ENCODE results near the gene TNNI2.

Gene TNNI2

GRCh38 chr11:1844221-1845094, 5.7 kb downstream of the TNNI2 start:
- peak in 1 of 3 donors; percentile 19 for DNase-seq (ENCODE audit: low read depth in 3 of 3, low spot score in 1 of 3)

GRCh38 chr11:1845095-1845429, 6.3 kb downstream of the TNNI2 start:
- DNase-seq (ENCODE audit: low read depth in 3 of 3, low spot score in 1 of 3): no peak

- no peak for DNase-seq (ENCODE audit: low read depth in 3 of 3, low spot score in 1 of 3)
Observed at GRCh38 chr11:1845561-1846452, 7.0 kb downstream of the TNNI2 start.

GRCh38 chr11:1846453-1846932, 7.7 kb downstream of the TNNI2 start:
- no peak for DNase-seq (ENCODE audit: low read depth in 3 of 3, low spot score in 1 of 3)

- no peak for DNase-seq (ENCODE audit: low read depth in 3 of 3, low spot score in 1 of 3)
Observed at GRCh38 chr11:1847006-1847735, 8.4 kb downstream of the TNNI2 start.

GRCh38 chr11:1847926-1848639, 9.3 kb downstream of the TNNI2 start:
- DNase-seq (ENCODE audit: low read depth in 3 of 3, low spot score in 1 of 3): no peak

GRCh38 chr11:1848640-1849430, 10.1 kb downstream of the TNNI2 start:
- DNase-seq (ENCODE audit: low read depth in 3 of 3, low spot score in 1 of 3): no peak

GRCh38 chr11:1851468-1852180, 12.8 kb downstream of the TNNI2 start:
- DNase-seq (ENCODE audit: low read depth in 3 of 3, low spot score in 1 of 3): no peak

GRCh38 chr11:1852271-1852876, 13.6 kb downstream of the TNNI2 start:
- DNase-seq (ENCODE audit: low read depth in 3 of 3, low spot score in 1 of 3): no peak

- peak; percentile 59 to 67 (median 63) for DNase-seq (ENCODE audit: low read depth in 3 of 3, low spot score in 1 of 3)
Observed at GRCh38 chr11:1852877-1853276, 14.1 kb downstream of the TNNI2 start, which contains the start of gene LSP1. Gene LSP1, plus strand, starts transcription at chr11:1853084. Its CDS starts 61 bp downstream, at chr11:1853145.

- no peak for DNase-seq (ENCODE audit: low read depth in 3 of 3, low spot score in 1 of 3)
Observed at GRCh38 chr11:1853376-1854131, 14.8 kb downstream of the TNNI2 start.

GRCh38 chr11:1854132-1854948, 15.6 kb downstream of the TNNI2 start:
- DNase-seq (ENCODE audit: low read depth in 3 of 3, low spot score in 1 of 3): no peak

GRCh38 chr11:1854949-1855885, 16.4 kb downstream of the TNNI2 start:
- no peak for DNase-seq (ENCODE audit: low read depth in 3 of 3, low spot score in 1 of 3)

GRCh38 chr11:1855886-1856265, 17.1 kb downstream of the TNNI2 start:
- no peak for DNase-seq (ENCODE audit: low read depth in 3 of 3, low spot score in 1 of 3)

- no peak for DNase-seq (ENCODE audit: low read depth in 3 of 3, low spot score in 1 of 3)
Observed at GRCh38 chr11:1856306-1857005, 17.7 kb downstream of the TNNI2 start.
